Keratinocyte (primary cell): Measurements from ENCODE around the gene TCIRG1. TPM values are rescaled to one million over a fixed set of nuclear protein-coding genes. Genes with fewer than 3 reads are reported as not detected.

ENCODE experiments used
- DNase-seq: peaks from one replicate; pipeline ENCODE4 v3.0.0-alpha.2; 2011; ENCODE audit warnings: low read depth, missing footprints, low spot score
- FAIRE-seq: peaks from 2 replicates; lab custom pipeline; 2011; peaks lifted over from hg19 to GRCh38; lab: Jason Lieb, UNC
- H2AFZ ChIP-seq: 2 replicates; pipeline ENCODE4 v1.6.0; 2012; ENCODE audit warnings: low read length, control low read depth, inconsistent platforms; ENCODE audit not compliant: control insufficient read depth
- H3K27ac ChIP-seq: 2 replicates; pipeline ENCODE4 v1.5.1; 2011; ENCODE audit warnings: low read length; ENCODE audit not compliant: control insufficient read depth, insufficient read depth
- H3K27me3 ChIP-seq: 3 replicates; pipeline ENCODE4 v1.6.0; 2011; ENCODE audit warnings: low read length; ENCODE audit not compliant: control insufficient read depth, insufficient read depth; ENCODE audit errors: extremely low read depth
- H3K36me3 ChIP-seq, 2 experiments: 2 replicates in 1 of 2; 3 replicates in 1 of 2; pipeline ENCODE4 v1.5.1; 2011; ENCODE audit warnings: low read length in 2 of 2, mild to moderate bottlenecking in 1 of 2; ENCODE audit not compliant: control insufficient read depth in 2 of 2, insufficient read depth in 2 of 2; ENCODE audit errors: extremely low read depth in 1 of 2
- H3K4me1 ChIP-seq: 3 replicates; pipeline ENCODE4 v1.5.1; 2011; ENCODE audit warnings: low read length; ENCODE audit not compliant: control insufficient read depth, insufficient read depth; ENCODE audit errors: extremely low read depth
- H3K4me2 ChIP-seq: 3 replicates; pipeline ENCODE4 v1.6.0; 2011; ENCODE audit warnings: low read depth, low read length; ENCODE audit not compliant: control insufficient read depth, insufficient read depth; ENCODE audit errors: extremely low read depth
- H3K4me3 ChIP-seq, 3 experiments: fragments of 200-600 bp in 1 of 3; sonication (generic) in 1 of 3; 2 replicates in 2 of 3; 3 replicates in 1 of 3; pipeline ENCODE4 v1.5.1; 2011 to 2016; ENCODE audit warnings: low read length in 3 of 3, mild to moderate bottlenecking in 3 of 3, control low read depth in 2 of 3, inconsistent platforms in 1 of 3, low read depth in 1 of 3, mixed read lengths in 1 of 3, mixed run types in 1 of 3, moderate library complexity in 1 of 3; ENCODE audit not compliant: control insufficient read depth in 2 of 3, insufficient read depth in 2 of 3; ENCODE audit errors: extremely low read depth in 1 of 3
- H3K79me2 ChIP-seq: 2 replicates; pipeline ENCODE4 v1.6.0; 2012; ENCODE audit warnings: low read length; ENCODE audit not compliant: control insufficient read depth, insufficient read depth
- H3K9ac ChIP-seq: 3 replicates; pipeline ENCODE4 v1.6.0; 2011; ENCODE audit warnings: low read length; ENCODE audit not compliant: control insufficient read depth, insufficient read depth; ENCODE audit errors: extremely low read depth
- H3K9me1 ChIP-seq: 3 replicates; pipeline ENCODE4 v1.6.0; 2011; ENCODE audit warnings: low read length; ENCODE audit not compliant: control insufficient read depth, insufficient read depth; ENCODE audit errors: extremely low read depth
- H3K9me3 ChIP-seq: 2 replicates; pipeline ENCODE4 v1.5.1; 2012; ENCODE audit warnings: low read depth, low read length; ENCODE audit not compliant: control insufficient read depth
- H4K20me1 ChIP-seq: 3 replicates; pipeline ENCODE4 v1.6.0; 2011; ENCODE audit warnings: low read length; ENCODE audit not compliant: control insufficient read depth, insufficient read depth; ENCODE audit errors: extremely low read depth
- CTCF ChIP-seq, 3 experiments: IDR thresholded peaks in 1 of 3; conservative IDR thresholded peaks in 1 of 3; optimal IDR thresholded peaks in 1 of 3; 2 replicates in 2 of 3; 3 replicates in 1 of 3; pipeline versions ENCODE3 to v1.5.1; 2011; ENCODE audit warnings: low read length in 3 of 3, mild to moderate bottlenecking in 3 of 3, moderate library complexity in 2 of 3, control low read depth in 1 of 3, inconsistent platforms in 1 of 3; ENCODE audit not compliant: insufficient read depth in 2 of 3; ENCODE audit errors: extremely low read depth in 1 of 3
- EZH2 ChIP-seq: IDR thresholded peaks from one replicate; pipeline ENCODE4 v1.6.1; 2012; ENCODE audit warnings: inconsistent platforms, mild to moderate bottlenecking, low read length, moderate library complexity
- dilution Hi-C: fragments of 300-500 bp; cut with MboI; formaldehyde crosslinking; loops from one replicate; pipeline ENCODE4 v1.7.0; 2020; ENCODE audit warnings: low sequenced_read_pairs; ENCODE audit not compliant: extremely low pct_ligation_motif_present
- polyA plus RNA-seq, 5 experiments: library from polyadenylated mRNA; depleted of rRNA in 3 of 5; stranded (reverse) in 3 of 5; stranded (forward) in 1 of 5; unstranded in 1 of 5; fragments of >200 nt; gene quantifications; 1 replicate in 1 of 5; 2 replicates in 3 of 5; 3 replicates in 1 of 5; pipeline versions ENCODE4 v1.2.1 to v1.2.3, GENCODE V29; 2011 to 2012; ENCODE audit warnings: missing spikeins in 2 of 5, low read depth in 1 of 5, low replicate concordance in 1 of 5

The TCIRG1 gene
- polyA plus RNA-seq, 1 donor (not counting 4 experiments of a cell fraction or from before 2014, with no cell fraction given): 12.7 TPM

GRCh38 chr11:68016161-68016903 is 22.5 kb upstream of the TCIRG1 start:
- Histone ChIP-seq H3K27ac (no peak overlapping the region), H3K9me3 (no peaks in the 10 kb centered on the region), H3K9ac (no peak overlapping the region), H3K27me3 (no peaks in the 10 kb centered on the region), H3K4me1 (peaks cover 29% of the 10 kb centered on the region), H3K79me2 (no peaks in the 10 kb centered on the region), H3K4me3 (no peak overlapping the region), H4K20me1 (no peaks in the 10 kb centered on the region), H3K4me2 (no peak overlapping the region), H2AFZ (no peak overlapping the region), H3K36me3 (no peaks in the 10 kb centered on the region), H3K9me1 (no peaks in the 10 kb centered on the region)
- FAIRE-seq (no peak), DNase-seq (no peak)
- dilution Hi-C loops: no loop called here
- no peak for TF ChIP-seq CTCF (optimal IDR thresholded peaks at IDR 0.05 in 1 of 3, IDR thresholded peaks at IDR 0.05 in 1 of 3, conservative IDR thresholded peaks at IDR 0.05 in 1 of 3; ENCODE audit: extremely low read depth in 1 of 3, insufficient read depth in 2 of 3, low read length in 3 of 3)
- TF ChIP-seq EZH2: no peak

- no peak for TF ChIP-seq EZH2
- no peak for TF ChIP-seq CTCF (optimal IDR thresholded peaks at IDR 0.05 in 1 of 3, IDR thresholded peaks at IDR 0.05 in 1 of 3, conservative IDR thresholded peaks at IDR 0.05 in 1 of 3; ENCODE audit: extremely low read depth in 1 of 3, insufficient read depth in 2 of 3, low read length in 3 of 3)
- H3K9ac ChIP-seq: no peak overlapping the region
- no peak for FAIRE-seq
- no peaks in the 10 kb centered on the region for H3K79me2 ChIP-seq
- no peaks in the 10 kb centered on the region for H3K9me1 ChIP-seq
- H3K27me3 ChIP-seq: no peaks in the 10 kb centered on the region
- dilution Hi-C loops: no loop called here
- H3K27ac ChIP-seq: no peak overlapping the region
- H3K4me1 ChIP-seq: peaks cover 29% of the 10 kb centered on the region
- no peak overlapping the region for H3K4me2 ChIP-seq
- H3K4me3 ChIP-seq: no peak overlapping the region
- no peaks in the 10 kb centered on the region for H3K36me3 ChIP-seq
- no peak for DNase-seq
- H3K9me3 ChIP-seq: no peaks in the 10 kb centered on the region
- no peak overlapping the region for H2AFZ ChIP-seq
- H4K20me1 ChIP-seq: no peaks in the 10 kb centered on the region
These were observed 21.7 kb upstream of the TCIRG1 start for GRCh38 chr11:68016904-68017817.
